Non-pigmented ciliary epithelial cell (primary cell): Measurements from ENCODE around the gene PTPRN.

ENCODE experiments used
- DNase-seq: peaks from one replicate; pipeline ENCODE4 v3.0.0-alpha.2; 2010; ENCODE audit warnings: low read depth

The PTPRN gene

DNA sequence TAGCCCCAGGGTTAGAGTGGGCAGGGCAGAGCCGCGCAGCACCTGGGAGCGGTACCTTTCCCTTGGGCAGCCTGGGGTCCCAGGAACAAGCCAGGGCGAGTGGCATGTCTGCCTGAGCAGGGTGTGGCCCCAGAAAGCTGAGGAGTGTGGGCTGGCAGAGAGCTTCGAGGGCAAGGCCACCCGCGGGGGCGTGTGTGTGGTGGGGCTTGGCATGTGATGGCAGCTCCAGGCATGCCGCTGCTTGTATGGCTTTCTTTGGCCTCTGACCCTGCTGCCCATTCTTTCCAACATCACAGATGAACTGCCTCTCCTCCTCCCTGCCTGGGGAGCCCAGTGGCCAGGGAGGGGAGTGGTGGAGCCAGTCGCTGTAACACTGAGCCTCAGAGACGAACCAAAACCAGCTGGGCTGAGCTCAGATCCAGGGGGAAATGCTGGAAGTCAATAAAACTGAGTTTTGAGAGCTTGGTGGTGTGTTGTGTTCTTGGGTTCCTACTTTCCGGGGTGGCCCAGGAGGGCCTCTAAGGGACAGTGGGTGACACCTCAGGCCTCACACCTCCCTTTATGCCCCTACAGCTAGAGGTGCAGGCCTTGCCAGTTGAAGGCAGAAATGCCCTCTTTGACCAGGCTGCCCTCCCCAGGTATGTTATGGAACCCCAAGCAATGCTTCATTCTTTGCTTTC lies 22.6 kb downstream of the PTPRN start:
- no peak for DNase-seq

DNA sequence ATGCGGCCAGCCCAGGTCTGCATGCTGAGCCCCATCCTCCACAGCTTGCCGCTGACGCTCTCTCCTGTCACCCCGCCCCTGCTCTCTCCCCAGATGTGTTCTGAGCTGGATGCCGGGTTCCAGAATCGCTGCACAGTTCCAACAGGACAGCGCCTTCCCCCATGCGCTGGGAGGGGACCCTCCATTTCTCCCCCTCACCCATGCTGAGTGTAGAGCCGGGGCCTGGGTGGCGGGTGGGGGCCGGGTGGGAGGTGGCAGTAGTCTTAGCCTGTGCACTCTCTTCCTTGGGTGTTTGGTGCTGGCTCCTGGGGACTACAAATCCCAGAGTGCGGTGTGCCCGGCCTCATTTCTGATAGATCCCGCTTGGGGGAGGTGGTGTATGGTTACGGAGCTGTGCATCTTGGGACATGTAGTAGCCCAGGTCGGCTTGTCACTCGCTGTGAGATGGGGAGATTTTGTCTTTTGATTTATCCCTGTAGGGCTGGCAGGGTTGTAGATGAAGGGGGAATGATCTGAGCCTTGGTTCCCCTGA lies 23.2 kb downstream of the PTPRN start:
- DNase-seq: no peak

- DNase-seq: no peak
Observed at GRCh38 chr2:219285373-219285735, 23.8 kb downstream of the PTPRN start.

GRCh38 chr2:219284501-219285372 lies 24.5 kb downstream of the PTPRN start:
- no peak for DNase-seq

DNA sequence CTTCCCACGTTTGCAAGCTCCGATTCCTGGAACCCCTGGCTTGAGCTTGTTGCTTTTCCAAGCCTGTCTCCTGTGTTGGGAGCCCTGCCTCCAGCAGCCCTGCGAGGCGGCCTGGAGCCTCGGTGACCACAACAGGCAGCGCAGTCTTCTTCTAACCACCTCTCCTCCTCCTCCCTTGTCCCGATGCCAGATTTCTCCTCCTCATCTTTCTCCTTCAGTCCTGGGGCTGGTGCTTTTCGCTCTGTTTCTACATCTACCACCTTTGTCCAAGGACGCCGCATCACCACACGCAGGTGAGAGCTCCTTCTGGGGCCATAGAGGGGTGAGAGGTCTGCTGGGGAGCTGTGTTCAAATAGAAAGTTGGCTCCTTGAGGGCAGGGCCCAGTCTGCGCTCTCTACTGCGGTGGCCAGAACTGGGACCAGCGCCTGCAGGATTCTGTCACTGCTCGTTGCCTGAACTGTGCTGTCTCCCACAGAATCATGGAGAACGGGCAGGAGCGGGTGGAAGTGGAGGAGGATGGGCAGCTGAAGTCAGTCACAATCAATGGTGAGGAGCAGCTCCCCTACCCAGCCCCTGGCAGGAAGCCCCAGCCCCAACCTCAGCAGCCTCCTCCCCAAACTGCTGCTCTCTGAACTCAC lies 26.1 kb downstream of the PTPRN start:
- DNase-seq: no peak

GRCh38 chr2:219282375-219282774 lies 26.8 kb downstream of the PTPRN start:
- DNase-seq: no peak

GRCh38 chr2:219281588-219281987 lies 27.6 kb downstream of the PTPRN start:
- no peak for DNase-seq

- DNase-seq: no peak
Observed at GRCh38 chr2:219280651-219281050, 28.6 kb downstream of the PTPRN start.

DNA sequence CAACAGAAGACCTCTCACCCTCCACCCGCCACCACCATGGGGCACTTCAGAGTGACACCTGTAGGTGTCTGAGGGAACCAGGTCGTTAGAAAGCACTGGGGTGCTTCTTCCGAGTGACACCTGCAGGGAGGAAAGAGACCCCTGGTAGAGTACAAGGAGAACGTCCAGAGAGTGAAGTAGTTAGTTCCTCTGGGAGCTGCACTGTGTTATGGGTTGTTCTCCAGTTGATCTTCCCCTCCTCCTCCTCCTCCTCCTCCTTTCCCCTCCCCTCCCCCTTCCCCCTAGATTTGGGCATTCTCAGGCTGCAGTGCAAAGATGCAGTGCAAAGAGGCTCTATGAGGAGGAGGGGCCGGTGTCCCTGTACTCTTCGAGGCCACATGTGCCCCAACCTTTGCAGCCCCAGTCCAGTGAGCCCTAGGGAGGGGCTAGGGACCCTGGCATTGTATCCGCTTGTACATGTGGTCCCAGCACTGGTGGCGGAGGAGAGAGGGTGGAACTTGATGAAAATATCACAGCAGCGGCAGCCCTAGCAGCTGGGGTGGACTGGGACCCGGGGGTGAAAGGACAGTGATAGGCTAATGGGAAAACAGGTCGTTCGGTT lies 29.2 kb downstream of the PTPRN start:
- DNase-seq: no peak

DNA sequence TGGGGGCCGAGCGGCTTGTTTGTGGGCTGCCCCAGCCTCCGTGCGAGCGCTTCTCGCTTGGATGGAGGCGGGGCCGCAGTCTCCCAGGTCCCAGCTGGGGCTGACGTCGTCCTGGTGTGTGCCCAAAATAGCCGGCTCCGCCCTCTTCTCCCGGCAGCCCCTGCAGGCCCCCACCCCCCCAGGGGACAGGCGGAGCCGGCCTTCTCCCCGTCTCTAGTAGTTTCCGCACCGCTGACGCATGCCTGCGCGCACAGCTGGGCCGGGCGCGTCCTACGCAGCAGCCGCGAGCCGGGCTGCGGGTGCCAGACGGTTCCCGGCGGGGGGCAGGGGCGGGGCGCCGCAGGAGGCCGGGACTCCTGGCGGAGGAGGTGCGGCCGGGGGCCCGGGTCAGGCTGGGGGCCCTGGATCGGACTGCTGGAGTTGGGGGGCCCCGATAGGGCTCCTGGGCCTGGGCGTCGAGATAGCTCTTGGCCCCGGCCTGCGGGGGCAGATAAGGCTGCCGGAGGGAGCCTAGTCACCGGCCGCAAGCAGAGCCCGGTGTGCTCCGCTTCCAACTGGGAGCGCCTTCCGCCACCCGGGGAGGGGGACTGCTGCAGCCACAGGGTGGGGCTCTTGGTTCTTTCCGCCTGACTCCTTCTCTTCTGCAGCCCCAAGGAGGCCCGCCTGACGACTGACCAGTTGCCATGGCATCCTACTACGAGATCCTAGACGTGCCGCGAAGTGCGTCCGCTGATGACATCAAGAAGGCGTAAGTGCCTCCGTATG lies 29.9 kb downstream of the PTPRN start, which contains the start of gene DNAJB2:
TSS of gene DNAJB2 (plus strand) at position 216 of the 765 bp plus-strand sequence. CDS start at position 684, 468 bp downstream.
- peak; percentile 76 for DNase-seq

GRCh38 chr2:219278655-219279150 lies 30.5 kb downstream of the PTPRN start:
- DNase-seq: peak; percentile 95

DNA sequence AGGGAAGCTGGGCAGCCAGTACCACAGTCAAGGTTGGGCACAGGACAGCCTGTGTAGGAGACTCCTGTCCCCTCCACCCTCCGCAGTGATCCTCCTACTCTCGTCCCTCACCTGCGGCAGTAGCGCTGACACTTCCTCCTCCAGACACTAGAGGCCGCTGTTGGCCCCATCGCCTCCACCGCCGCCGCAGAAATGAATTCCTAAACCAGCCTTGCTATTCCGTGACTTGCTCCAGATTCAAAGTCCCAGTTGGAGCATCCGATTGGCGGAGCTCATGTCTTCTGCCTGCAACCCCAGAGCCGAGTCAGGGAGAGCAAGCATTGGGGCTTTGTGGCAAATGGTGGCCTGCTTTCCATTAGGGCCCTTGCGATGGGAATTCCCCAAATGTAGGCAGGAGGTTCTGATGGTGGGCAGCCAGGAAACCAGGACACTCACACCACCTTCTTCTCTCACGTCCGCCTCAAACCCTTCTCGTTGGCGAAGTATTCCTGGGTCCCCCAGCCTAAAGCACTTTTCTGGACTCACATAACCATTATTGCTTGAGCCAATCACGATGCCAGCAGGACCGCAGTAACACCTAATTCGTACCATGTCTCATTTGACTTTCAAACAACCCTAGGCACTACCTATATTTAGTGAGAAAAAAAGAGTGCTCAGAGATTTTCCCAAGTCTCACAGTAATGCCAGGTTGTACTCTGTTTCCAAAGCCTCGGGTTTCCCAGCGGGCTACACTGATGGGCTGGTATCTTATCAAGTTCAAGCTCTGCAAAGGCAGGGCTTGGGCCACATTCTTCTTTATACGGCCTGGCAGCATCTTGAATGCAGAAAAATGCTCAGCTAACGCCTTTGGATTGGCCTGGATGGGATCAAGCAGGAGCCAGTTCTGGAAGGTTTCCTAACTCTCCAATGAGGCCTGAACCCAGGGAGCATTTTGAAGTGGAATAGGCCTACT lies 31.2 kb downstream of the PTPRN start:
- DNase-seq: no peak

DNA sequence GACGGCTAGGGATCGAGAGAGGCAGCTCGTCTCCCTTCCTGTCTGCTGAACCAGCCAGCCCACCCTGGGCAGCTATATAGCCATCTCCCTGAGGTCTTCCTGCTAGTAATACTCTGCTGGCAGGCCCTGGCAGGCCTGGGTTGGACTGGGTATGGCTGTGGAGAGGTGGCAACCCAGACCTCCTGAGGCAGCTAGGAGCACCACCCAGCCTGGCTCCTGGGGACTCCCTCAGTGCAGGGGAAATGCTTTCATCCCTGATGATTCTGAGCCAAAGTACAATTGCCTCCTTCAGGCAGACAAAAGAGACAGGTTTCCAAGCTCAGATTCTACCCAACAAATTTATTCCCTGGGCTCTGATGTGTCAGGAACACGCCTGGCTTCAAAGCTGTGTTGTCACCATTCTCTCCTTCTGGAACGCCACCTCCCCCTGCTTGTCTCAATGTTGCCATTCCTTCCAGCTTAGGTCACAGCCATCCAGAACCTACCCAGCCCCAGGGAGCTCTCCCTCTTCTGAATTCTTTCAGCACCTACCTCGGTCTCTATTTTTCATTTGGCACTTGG lies 34.8 kb downstream of the PTPRN start:
- DNase-seq: no peak

DNA sequence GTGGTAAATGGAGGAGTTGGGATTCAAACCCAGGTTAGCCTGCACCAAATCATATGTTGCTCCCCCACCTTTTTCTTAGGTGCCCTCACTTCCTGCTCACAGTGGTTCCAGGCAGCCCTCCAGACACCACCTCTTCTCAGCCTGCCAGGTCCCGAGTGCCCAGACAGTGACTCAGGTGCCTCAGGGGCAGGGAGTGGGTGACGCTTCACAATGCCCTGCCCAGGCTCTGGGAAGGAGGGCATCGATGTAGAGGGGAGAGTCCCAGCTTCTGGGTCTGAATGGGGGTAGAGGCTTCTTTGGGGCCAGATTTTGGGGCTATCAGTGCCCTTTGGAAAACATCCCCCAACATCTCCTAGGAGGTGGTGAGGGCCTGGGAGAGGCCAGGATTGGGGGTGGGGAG lies 35.3 kb downstream of the PTPRN start:
- DNase-seq: no peak

- DNase-seq: no peak
Observed at GRCh38 chr2:219272995-219273394, 36.2 kb downstream of the PTPRN start.

DNA sequence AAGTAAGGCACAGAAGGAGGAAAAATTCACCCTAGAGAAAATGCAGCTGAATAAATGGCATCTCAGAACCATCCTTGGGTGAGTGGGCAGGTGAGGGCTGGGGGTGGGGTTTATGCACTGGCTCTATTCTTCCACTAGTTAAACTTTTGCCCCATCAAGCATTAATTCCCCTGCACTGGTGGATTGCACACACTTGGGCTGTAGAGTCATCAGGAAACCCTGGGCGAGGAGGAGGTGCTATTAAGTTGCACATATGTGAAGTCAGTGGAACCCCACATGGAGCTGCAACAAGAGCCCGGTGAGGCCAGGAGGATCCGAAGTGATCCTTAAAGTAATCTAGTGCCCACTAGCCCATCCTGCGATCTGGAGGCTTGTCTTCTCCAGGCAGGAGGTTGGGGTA lies 36.8 kb downstream of the PTPRN start:
- DNase-seq: no peak

GRCh38 chr2:219271021-219271420 lies 38.2 kb downstream of the PTPRN start:
- no peak for DNase-seq

DNA sequence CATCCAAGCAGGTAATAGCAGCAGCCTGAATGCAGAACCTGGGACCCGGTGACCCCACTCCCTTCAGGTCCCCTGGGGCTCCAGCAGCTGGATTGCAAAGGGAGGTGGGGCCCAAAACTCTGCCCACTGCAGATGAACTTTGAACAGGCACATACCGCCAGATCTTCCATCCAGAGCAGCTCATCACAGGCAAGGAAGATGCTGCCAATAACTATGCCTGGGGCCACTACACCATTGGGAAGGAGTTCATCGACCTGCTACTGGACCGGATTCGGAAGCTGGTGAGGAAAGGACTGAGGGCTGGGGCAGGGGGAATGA lies 39.2 kb downstream of the PTPRN start:
- no peak for DNase-seq

- no peak for DNase-seq
Observed at GRCh38 chr2:219269362-219270054, 39.7 kb downstream of the PTPRN start.
